Stimulated activated CD4-positive, alpha-beta T cell treated with anti-CD3 and anti-CD28 coated beads, Interleukin-15, amount 100 ng/mL, for 48 hours (primary cell): ENCODE measurements around the gene ACP1.

Source experiments
- DNase-seq, 2 donors: peaks; one replicate each; pipeline ENCODE4 v3.0.0-alpha.2; 2020; ENCODE audit warnings: low read depth in 2 of 2

ACP1 gene

GRCh38 chr2:264493-265468 is at the start of gene ACP1:
TSS of gene ACP1 (plus strand) at chr2:264947. CDS start at chr2:264965, 18 bp downstream.
- peak; percentile 90 to 92 for DNase-seq

- DNase-seq: no peak
These were observed 48.7 kb upstream of the ACP1 start for GRCh38 chr2:216068-216467.

- no peak for DNase-seq
These were observed 41.3 kb upstream of the ACP1 start for GRCh38 chr2:223451-223850.

- DNase-seq: no peak
These were observed 40.6 kb upstream of the ACP1 start for GRCh38 chr2:223971-224760.

- DNase-seq: no peak
These were observed 36.6 kb upstream of the ACP1 start for GRCh38 chr2:228115-228514.

GRCh38 chr2:228518-229278 is 36.0 kb upstream of the ACP1 start:
- no peak for DNase-seq

- DNase-seq: no peak
These were observed 33.1 kb upstream of the ACP1 start for GRCh38 chr2:231521-232185.

- no peak for DNase-seq
These were observed 31.7 kb upstream of the ACP1 start for GRCh38 chr2:233030-233429.

- no peak for DNase-seq
These were observed 30.3 kb upstream of the ACP1 start for GRCh38 chr2:234421-234820.

GRCh38 chr2:236993-237539 is 27.7 kb upstream of the ACP1 start:
- no peak for DNase-seq

GRCh38 chr2:237878-238277 is 26.9 kb upstream of the ACP1 start:
- no peak for DNase-seq

- no peak for DNase-seq
These were observed 26.3 kb upstream of the ACP1 start for GRCh38 chr2:238431-238830.

- no peak for DNase-seq
These were observed 25.9 kb upstream of the ACP1 start for GRCh38 chr2:238869-239268.

- DNase-seq: no peak
These were observed 20.2 kb upstream of the ACP1 start for GRCh38 chr2:244547-244946.

GRCh38 chr2:246489-247144 is 18.1 kb upstream of the ACP1 start:
- no peak for DNase-seq

- no peak for DNase-seq
These were observed 16.0 kb upstream of the ACP1 start for GRCh38 chr2:248724-249123.

- no peak for DNase-seq
These were observed 15.2 kb upstream of the ACP1 start for GRCh38 chr2:249538-250042.

GRCh38 chr2:252001-252602 is 12.6 kb upstream of the ACP1 start:
- no peak for DNase-seq

GRCh38 chr2:253202-253638 is 11.5 kb upstream of the ACP1 start:
- DNase-seq: no peak

- DNase-seq: no peak
These were observed 10.5 kb upstream of the ACP1 start for GRCh38 chr2:254241-254640.
